Caco-2 (cell line): ENCODE data around the gene PRC1. TPM values are rescaled to one million over a fixed set of nuclear protein-coding genes. Genes with fewer than 3 reads are reported as not detected.
"Not testable (repeated sequence)": the region's sequence is repeated elsewhere in the genome, so short reads cannot be mapped to it uniquely, and the experiment has no call there.

ENCODE experiments used
- BruUV-seq: library from RNA; stranded (reverse); fragments of 400-500 nt; replicated peaks from 2 replicates; lab custom pipeline; 2021; lab: Mats Ljungman, UMichigan
- CTCF ChIA-PET: fragments of 300-600 bp; sonication (Branson Sonifier 250); formaldehyde crosslinking; loops from one replicate; lab custom pipeline; 2022; ENCODE audit warnings: antibody characterized with exemption; lab: Charles Lee
- POLR2A ChIA-PET: fragments of 300-600 bp; sonication (Branson Sonifier 250); formaldehyde crosslinking; loops from one replicate; lab custom pipeline; 2022; ENCODE audit warnings: antibody characterized with exemption; lab: Charles Lee
- DNase-seq, 2 experiments: peaks; one replicate each; pipeline versions ENCODE4 v3.0.0 to v3.0.0-alpha.2; 2020 to 2022
- H3K27me3 ChIP-seq: replicated peaks from 2 replicates; pipeline ENCODE4 v1.6.0; 2011; ENCODE audit warnings: low read length; ENCODE audit not compliant: control insufficient read depth, insufficient read depth
- H3K36me3 ChIP-seq: 2 replicates; pipeline ENCODE4 v1.5.1; 2011; ENCODE audit warnings: low read length; ENCODE audit not compliant: control insufficient read depth, insufficient read depth
- H3K4me1 ChIP-seq: fragments of 250-450 bp; sonication (Bioruptor Pico); 2 replicates; pipeline ENCODE4 v1.5.1; 2020; ENCODE audit warnings: mild to moderate bottlenecking
- H3K4me3 ChIP-seq: 2 replicates; pipeline ENCODE4 v1.5.1; 2011; ENCODE audit warnings: low read depth, mild to moderate bottlenecking, control low read depth, low read length
- H3K9me3 ChIP-seq: fragments of 250-450 bp; sonication (Bioruptor Pico); 2 replicates; pipeline ENCODE4 v1.5.1; 2020; ENCODE audit warnings: mild to moderate bottlenecking, moderate library complexity
- H3K27ac Mint-ChIP-seq: one replicate; pipeline ENCODE4 v1.8.0; 2022; ENCODE audit warnings: mixed read lengths; ENCODE audit not compliant: unreplicated experiment
- H3K27me3 Mint-ChIP-seq: one replicate; pipeline ENCODE4 v1.8.0; 2022; ENCODE audit warnings: mixed read lengths; ENCODE audit not compliant: insufficient read depth, unreplicated experiment
- H3K36me3 Mint-ChIP-seq: one replicate; pipeline ENCODE4 v1.8.0; 2022; ENCODE audit warnings: mild to moderate bottlenecking, mixed read lengths; ENCODE audit not compliant: insufficient read depth, unreplicated experiment
- H3K4me1 Mint-ChIP-seq: one replicate; pipeline ENCODE4 v1.8.0; 2022; ENCODE audit warnings: low read depth, mixed read lengths; ENCODE audit not compliant: unreplicated experiment
- H3K4me3 Mint-ChIP-seq: one replicate; pipeline ENCODE4 v1.8.0; 2022; ENCODE audit warnings: mild to moderate bottlenecking, moderate library complexity, mixed read lengths; ENCODE audit not compliant: unreplicated experiment
- H3K9me3 Mint-ChIP-seq: one replicate; pipeline ENCODE4 v1.8.0; 2022; ENCODE audit warnings: mixed read lengths; ENCODE audit not compliant: unreplicated experiment
- intact Hi-C: fragments of 100-400 bp; cut with micrococcal nuclease; formaldehyde crosslinking; loops from one replicate; pipeline ENCODE4 v1.10.0; 2022; ENCODE audit not compliant: unreplicated experiment
- total RNA-seq: library from RNA; stranded (reverse); gene quantifications from 2 replicates; pipeline ENCODE4 v1.2.3, GENCODE V29; 2022
- TF ChIP-seq, protein P1 (sequence below), 2 experiments: fragments of 200-600 bp in 1 of 2; IDR thresholded peaks; 1 replicate in 1 of 2; 2 replicates in 1 of 2; pipeline versions ENCODE4 v1.5.1 to v1.8.0; 2011 to 2022; ENCODE audit warnings: antibody characterized with exemption in 1 of 2, control low read depth in 1 of 2, inconsistent platforms in 1 of 2, low read depth in 1 of 2, low read length in 1 of 2, mild to moderate bottlenecking in 1 of 2, moderate library complexity in 1 of 2; ENCODE audit not compliant: insufficient read depth in 1 of 2, severe bottlenecking in 1 of 2, unreplicated experiment in 1 of 2

PRC1 gene
- total RNA-seq, 1 experiment from 2014 or later, result 145 TPM

DNA sequence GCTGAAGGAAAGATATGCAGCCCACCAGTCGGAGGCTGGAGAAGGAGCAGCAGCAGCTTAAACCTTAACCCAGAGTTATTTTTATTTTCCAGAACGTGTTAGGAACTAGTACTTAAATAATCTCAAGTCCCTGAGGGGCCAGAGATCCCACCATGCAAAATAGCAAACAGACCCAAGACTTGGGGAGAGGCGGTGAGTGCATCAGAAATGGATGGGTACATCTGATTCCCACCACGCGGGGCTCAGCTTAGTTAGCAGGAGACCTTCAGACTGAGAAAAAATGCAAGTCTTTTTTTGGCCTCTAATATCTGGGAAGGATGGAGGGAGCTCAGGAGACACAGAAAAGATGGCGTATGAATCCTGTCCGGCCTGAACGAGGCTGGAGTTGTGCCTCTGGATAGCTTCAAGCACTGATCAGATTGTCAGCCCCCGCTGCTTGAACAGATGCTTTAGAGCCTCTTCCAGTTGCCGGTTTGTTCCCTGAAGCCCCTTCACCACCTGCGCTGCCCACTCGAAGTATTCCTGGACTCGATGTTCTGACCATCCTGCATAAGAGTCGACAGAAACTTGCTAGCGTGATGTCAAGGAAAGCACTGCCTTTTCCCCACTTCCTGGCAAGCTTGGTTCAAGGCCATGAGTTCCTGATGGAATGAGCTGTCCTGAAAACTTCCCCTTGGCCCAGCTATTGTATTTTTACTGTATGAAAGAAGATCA lies 63.3 kb downstream of the PRC1 start:
- no peaks in the 10 kb centered on the region for H3K36me3 ChIP-seq
- no TSS peak for BruUV-seq
- H3K27me3 ChIP-seq, result no peaks in the 10 kb centered on the region; the same call in 1 of the 2 replicates
- Mint-ChIP-seq H3K27ac (peak overlapping the region; percentile 93), H3K4me3 (peak overlapping the region; percentile 96), H3K27me3 (no peaks in the 10 kb centered on the region), H3K4me1 (peaks cover 16% of the 10 kb centered on the region), H3K9me3 (no peaks in the 10 kb centered on the region), H3K36me3 (peaks cover 19% of the 10 kb centered on the region)
- no peaks in the 10 kb centered on the region for H3K9me3 ChIP-seq
- TF ChIP-seq, protein P1, sequence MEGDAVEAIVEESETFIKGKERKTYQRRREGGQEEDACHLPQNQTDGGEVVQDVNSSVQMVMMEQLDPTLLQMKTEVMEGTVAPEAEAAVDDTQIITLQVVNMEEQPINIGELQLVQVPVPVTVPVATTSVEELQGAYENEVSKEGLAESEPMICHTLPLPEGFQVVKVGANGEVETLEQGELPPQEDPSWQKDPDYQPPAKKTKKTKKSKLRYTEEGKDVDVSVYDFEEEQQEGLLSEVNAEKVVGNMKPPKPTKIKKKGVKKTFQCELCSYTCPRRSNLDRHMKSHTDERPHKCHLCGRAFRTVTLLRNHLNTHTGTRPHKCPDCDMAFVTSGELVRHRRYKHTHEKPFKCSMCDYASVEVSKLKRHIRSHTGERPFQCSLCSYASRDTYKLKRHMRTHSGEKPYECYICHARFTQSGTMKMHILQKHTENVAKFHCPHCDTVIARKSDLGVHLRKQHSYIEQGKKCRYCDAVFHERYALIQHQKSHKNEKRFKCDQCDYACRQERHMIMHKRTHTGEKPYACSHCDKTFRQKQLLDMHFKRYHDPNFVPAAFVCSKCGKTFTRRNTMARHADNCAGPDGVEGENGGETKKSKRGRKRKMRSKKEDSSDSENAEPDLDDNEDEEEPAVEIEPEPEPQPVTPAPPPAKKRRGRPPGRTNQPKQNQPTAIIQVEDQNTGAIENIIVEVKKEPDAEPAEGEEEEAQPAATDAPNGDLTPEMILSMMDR (IDR thresholded peaks at IDR 0.05; ENCODE audit: insufficient read depth in 1 of 2, low read depth in 1 of 2, low read length in 1 of 2, severe bottlenecking in 1 of 2, unreplicated experiment in 1 of 2), result no peak
- intact Hi-C loops, result loop anchor here (10.0 kb wide), 1 partner anchor 344 kb away; no protein-coding TSS in a partner anchor
- ChIA-PET POLR2A (interaction anchor here (0.8 to 1.7 kb wide), 4 partner anchors 24 to 64 kb away, joined by 4 to 17 read pairs (median 6); partner anchors contain the start of genes MAN2A2, PRC1 and RCCD1), CTCF (interaction anchor here (0.5 to 3.6 kb wide), 15 partner anchors 8 to 341 kb away, joined by 3 to 53 read pairs (median 7); partner anchors contain the start of genes MAN2A2, RCCD1 and VPS33B)
- H3K4me1 ChIP-seq, result peaks cover 14% of the 10 kb centered on the region
- peak in 1 of 2 experiments; percentile 27 for DNase-seq
- no peak overlapping the region; the same call in 1 of the 2 replicates for H3K4me3 ChIP-seq

DNA sequence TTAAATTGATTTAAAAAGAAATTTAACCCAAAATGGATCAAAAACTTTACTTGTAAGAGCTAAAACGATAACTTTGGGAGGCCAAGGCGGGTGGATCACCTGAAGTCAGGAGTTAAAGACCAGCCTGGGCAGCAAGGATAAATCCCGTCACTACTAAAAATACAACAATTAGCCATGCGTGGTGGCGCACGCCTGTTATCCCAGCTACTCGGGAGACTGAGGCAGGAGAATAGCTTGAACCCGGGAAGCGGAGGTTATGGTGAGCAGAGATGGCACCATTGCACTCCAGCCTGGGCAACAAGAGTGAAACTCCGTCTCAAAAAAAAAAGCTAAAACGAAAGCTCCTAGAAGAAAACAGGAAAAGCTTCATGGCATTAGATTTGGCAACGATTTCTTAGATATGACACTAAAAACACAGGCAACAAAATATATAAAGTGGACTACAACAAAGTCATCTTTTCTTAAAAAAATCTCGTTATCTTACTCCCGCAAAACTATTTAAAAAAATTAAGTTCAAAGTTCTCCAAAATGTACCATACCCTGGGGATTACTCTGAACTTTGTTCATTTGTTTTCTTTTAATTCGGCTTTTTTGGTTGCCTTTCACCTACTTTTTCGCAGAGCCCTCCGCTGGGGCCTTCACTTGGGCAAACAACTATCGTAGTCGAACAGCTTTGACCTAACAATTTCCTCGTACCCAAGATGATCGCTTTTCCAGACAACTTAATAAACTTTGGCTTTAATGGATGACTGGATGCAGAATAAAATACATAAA lies 64.9 kb downstream of the PRC1 start:
- Histone ChIP-seq H3K36me3 (no peaks in the 10 kb centered on the region), H3K9me3 (no peaks in the 10 kb centered on the region), H3K4me1 (peaks cover 13% of the 10 kb centered on the region), H3K4me3 (peak overlapping the region; percentile 54), H3K27me3 (no peaks in the 10 kb centered on the region; the same call in 1 of the 2 replicates)
- no peaks in the 10 kb centered on the region for H3K9me3 Mint-ChIP-seq
- ChIA-PET POLR2A (interaction anchor here (0.7 to 1.4 kb wide), 3 partner anchors 24 to 27 kb away, joined by 3 read pairs; partner anchors contain the start of gene RCCD1), CTCF (interaction anchor here (0.6 to 3.6 kb wide), 3 partner anchors 27 to 1476 kb away, joined by 3 to 29 read pairs (median 5); partner anchors contain the start of gene MAN2A2)
- TF ChIP-seq, protein P1 (IDR thresholded peaks at IDR 0.05; ENCODE audit: insufficient read depth in 1 of 2, low read depth in 1 of 2, low read length in 1 of 2, severe bottlenecking in 1 of 2, unreplicated experiment in 1 of 2), result no peak
- peak overlapping the region; percentile 96 for H3K4me3 Mint-ChIP-seq
- peak overlapping the region; percentile 90 for H3K27ac Mint-ChIP-seq
- TSS peak; percentile 87 for BruUV-seq
- H3K4me1 Mint-ChIP-seq, result peaks cover 12% of the 10 kb centered on the region
- H3K27me3 Mint-ChIP-seq, result no peaks in the 10 kb centered on the region
- peaks cover 13% of the 10 kb centered on the region for H3K36me3 Mint-ChIP-seq
- intact Hi-C loops, result loop anchor here (10.0 kb wide), 1 partner anchor 345 kb away; no protein-coding TSS in a partner anchor
- DNase-seq, result no peak

DNA sequence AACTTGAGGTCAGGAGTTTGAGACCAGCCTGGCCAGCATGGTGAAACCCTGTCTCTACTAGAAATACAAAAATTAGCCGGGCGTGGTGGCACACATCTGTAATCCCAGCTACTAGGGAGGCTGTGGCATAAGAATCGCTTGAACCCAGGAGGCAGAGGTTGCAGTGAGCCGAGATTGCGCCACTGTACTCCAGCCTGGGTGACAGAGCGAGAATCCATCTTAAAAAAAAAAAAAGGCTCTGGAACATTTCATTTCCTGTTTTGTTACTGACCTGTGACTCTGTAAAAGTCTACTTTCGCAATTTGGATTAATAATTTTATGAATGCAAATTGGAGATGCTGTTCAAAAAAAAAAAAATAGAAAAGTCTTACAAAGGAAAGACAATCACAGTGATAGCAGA lies 66.2 kb downstream of the PRC1 start:
- H3K9me3 ChIP-seq, H3K27me3 ChIP-seq, BruUV-seq, H3K4me1 Mint-ChIP-seq, H3K27me3 Mint-ChIP-seq, H3K27ac Mint-ChIP-seq, DNase-seq, H3K9me3 Mint-ChIP-seq, H3K36me3 ChIP-seq, H3K4me3 ChIP-seq, POLR2A ChIA-PET, intact Hi-C loops: not testable (repeated sequence)
- peaks cover 13% of the 10 kb centered on the region for H3K4me1 ChIP-seq
- H3K4me3 Mint-ChIP-seq, result peak overlapping the region; percentile 12
- CTCF ChIA-PET, result interaction anchor here (0.7 kb wide), 1 partner anchor 706 kb away, joined by 4 read pairs; no protein-coding TSS in a partner anchor
- H3K36me3 Mint-ChIP-seq, result peaks cover 11% of the 10 kb centered on the region

DNA sequence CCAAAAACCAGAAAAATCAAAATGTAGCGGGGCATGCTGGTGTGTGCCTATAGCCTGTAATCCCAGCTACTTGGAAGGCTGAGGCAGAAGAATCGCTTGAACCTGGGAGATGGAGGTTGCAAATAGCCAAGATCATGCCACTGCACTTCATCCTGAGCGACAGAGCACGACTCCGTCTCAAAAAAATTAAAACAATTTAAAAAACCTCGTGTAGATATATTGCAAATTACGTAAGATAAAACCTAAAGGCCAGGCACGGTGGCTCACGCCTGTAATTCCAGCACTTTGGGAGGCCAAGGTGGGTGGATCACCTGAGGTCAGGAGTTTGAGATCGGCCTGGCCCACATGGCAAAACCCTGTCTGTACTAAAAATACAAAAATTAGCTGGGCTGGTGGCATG lies 67.6 kb downstream of the PRC1 start:
- intact Hi-C loops, POLR2A ChIA-PET, H3K27me3 ChIP-seq, H3K4me3 ChIP-seq, BruUV-seq, H3K27me3 Mint-ChIP-seq, H3K9me3 Mint-ChIP-seq, DNase-seq, H3K9me3 ChIP-seq, H3K4me1 Mint-ChIP-seq, H3K27ac Mint-ChIP-seq, H3K4me3 Mint-ChIP-seq, H3K36me3 Mint-ChIP-seq, CTCF ChIA-PET, H3K36me3 ChIP-seq: not testable (repeated sequence)
- H3K4me1 ChIP-seq, result peaks cover 13% of the 10 kb centered on the region
